OCI-LY7 (cell line): ENCODE measurements around the gene ANKRD2.

Experiments used
- EZH2phosphoT487 ChIP-seq: fragments of 200-600 bp; sonication (generic); IDR thresholded peaks from 2 replicates; pipeline ENCODE4 v1.6.1; 2018; ENCODE audit warnings: low read depth, borderline replicate concordance, mild to moderate bottlenecking, mixed run types, antibody characterized with exemption, low read length, moderate library complexity, mixed read lengths
- TF ChIP-seq, protein P1 (sequence below): fragments of 200-600 bp; sonication (generic); conservative IDR thresholded peaks from 2 replicates; pipeline ENCODE4 v1.5.1; 2014; ENCODE audit warnings: mild to moderate bottlenecking, antibody characterized with exemption, low read length, moderate library complexity, mixed read lengths

DNA sequence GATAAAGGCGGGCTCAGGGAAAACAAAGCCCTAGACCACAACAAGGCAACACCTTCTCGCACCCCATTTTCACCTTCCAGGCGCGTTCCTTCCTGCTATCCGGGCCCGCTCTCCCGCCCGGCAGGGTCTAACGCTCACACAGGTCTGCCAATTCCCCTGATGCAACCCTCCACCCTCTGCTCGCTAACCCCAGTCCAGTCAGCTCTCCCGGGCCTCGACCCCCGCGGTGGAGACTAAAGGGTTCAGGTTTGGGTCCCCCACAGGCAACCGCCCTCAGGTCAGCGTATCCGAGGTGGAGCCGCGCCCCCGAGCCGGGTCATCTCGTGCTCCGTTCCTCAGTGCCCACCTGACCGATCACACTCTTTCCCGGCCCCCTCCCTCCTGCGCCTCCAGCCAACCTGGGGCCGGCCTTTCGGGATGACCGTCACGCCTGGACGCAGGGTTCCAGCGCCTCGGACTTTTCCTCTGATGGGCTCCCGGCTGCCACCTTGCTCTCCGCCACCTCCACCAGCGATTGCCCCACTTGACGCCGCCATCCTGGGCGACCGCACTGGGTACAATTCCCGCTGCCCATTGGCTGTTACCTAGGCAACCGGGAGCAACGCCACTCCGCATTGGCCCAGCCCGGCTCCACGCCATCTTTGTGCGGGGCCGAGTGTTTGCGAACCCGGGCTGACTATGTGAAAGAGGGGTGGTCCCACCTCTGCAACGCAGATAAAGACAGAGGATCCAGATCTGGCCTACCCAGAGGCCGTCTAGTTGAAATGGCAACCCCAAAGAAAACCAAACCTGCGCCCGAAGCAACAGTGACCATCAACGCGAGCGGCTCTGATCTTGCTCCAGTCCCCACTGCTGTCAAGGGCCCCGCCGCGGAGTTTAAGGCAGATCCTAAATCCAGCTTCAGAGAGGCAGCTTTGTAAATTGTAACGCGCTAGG, 60.6 kb downstream of the ANKRD2 start, which contains the start of gene MORN4:
- TF ChIP-seq, protein P1, sequence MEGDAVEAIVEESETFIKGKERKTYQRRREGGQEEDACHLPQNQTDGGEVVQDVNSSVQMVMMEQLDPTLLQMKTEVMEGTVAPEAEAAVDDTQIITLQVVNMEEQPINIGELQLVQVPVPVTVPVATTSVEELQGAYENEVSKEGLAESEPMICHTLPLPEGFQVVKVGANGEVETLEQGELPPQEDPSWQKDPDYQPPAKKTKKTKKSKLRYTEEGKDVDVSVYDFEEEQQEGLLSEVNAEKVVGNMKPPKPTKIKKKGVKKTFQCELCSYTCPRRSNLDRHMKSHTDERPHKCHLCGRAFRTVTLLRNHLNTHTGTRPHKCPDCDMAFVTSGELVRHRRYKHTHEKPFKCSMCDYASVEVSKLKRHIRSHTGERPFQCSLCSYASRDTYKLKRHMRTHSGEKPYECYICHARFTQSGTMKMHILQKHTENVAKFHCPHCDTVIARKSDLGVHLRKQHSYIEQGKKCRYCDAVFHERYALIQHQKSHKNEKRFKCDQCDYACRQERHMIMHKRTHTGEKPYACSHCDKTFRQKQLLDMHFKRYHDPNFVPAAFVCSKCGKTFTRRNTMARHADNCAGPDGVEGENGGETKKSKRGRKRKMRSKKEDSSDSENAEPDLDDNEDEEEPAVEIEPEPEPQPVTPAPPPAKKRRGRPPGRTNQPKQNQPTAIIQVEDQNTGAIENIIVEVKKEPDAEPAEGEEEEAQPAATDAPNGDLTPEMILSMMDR: no peak
- TF ChIP-seq EZH2phosphoT487: no peak
